Body of pancreas (tissue), 4 donors: Measurements from ENCODE around the gene WWTR1. TPM values are rescaled to one million over a fixed set of nuclear protein-coding genes. Genes with fewer than 3 reads are reported as not detected.
A peak's percentile ranks its signal among the peaks of the same experiment; 100 is the strongest.

Experiments
- ATAC-seq: fragments of 150-250 bp; one replicate; pipeline ENCODE4 v1.9.1; 2016
- DNase-seq, 4 donors: peaks; one replicate each; pipeline ENCODE4 v3.0.0-alpha.2; 2019
- H3K27ac ChIP-seq, 4 donors: fragments of 200-600 bp; sonication (generic); 1 replicate in 3 of 4; 2 replicates in 1 of 4; pipeline versions ENCODE4 v1.5.1 to v1.6.1; 2016 to 2019; ENCODE audit warnings: mild to moderate bottlenecking in 1 of 4, mixed read lengths in 1 of 4, moderate library complexity in 1 of 4
- H3K27me3 ChIP-seq, 2 donors: fragments of 200-600 bp; sonication (generic); one replicate each; pipeline ENCODE4 v1.6.0; 2016; ENCODE audit warnings: mild to moderate bottlenecking in 1 of 2
- H3K36me3 ChIP-seq, 2 donors: fragments of 200-600 bp; sonication (generic); replicated peaks in 1 of 2; 2 replicates each; pipeline ENCODE4 v1.5.1; 2016; ENCODE audit warnings: low read depth in 2 of 2; ENCODE audit not compliant: insufficient read depth in 1 of 2
- H3K4me1 ChIP-seq: fragments of 200-600 bp; sonication (generic); one replicate; pipeline ENCODE4 v1.6.0; 2016
- H3K4me3 ChIP-seq, 2 donors: fragments of 200-600 bp; sonication (generic); 1 replicate in 1 of 2; 2 replicates in 1 of 2; pipeline ENCODE4 v1.5.1; 2016 to 2019
- H3K9me3 ChIP-seq, 3 donors: fragments of 200-600 bp; sonication (generic); 1 replicate in 2 of 3; 2 replicates in 1 of 3; pipeline ENCODE4 v1.5.1; 2016
- CTCF ChIP-seq, 7 experiments: fragments of 450-650 bp in 4 of 7; fragments of 200-600 bp in 3 of 7; sonication (generic) in 3 of 7; IDR thresholded peaks; one replicate each; pipeline ENCODE4 v1.5.1; 2016 to 2019; ENCODE audit warnings: antibody characterized with exemption in 7 of 7
- POLR2A ChIP-seq, 3 donors: fragments of 450-650 bp; IDR thresholded peaks; one replicate each; pipeline ENCODE4 v1.6.1; 2016; ENCODE audit warnings: antibody characterized with exemption in 3 of 3, mild to moderate bottlenecking in 2 of 3
- WGBS, 2 donors: methylation state at CpG; one replicate each; pipeline ENCODE4 v1.1.5; 2017; 5-methylcytosine and 5-hydroxymethylcytosine counted together
- intact Hi-C: fragments of 100-400 bp; cut with DNase I; formaldehyde crosslinking; loops from one replicate; pipeline ENCODE4 v1.15.1; 2023
- total RNA-seq, 2 donors: library from RNA; depleted of rRNA; stranded (reverse); fragments of >200 nt; gene quantifications; one replicate each; pipeline ENCODE4 v1.1.0, GENCODE V29; 2016

WWTR1 gene
- total RNA-seq, 2 donors from 2014 or later: 46.2 to 64.3 TPM

- DNase-seq (no peak), ATAC-seq (no peak)
- TF ChIP-seq POLR2A (IDR thresholded peaks at IDR 0.05): no peak
- no peak for TF ChIP-seq CTCF (IDR thresholded peaks at IDR 0.05)
- WGBS, 2 donors: 63 to 64% methylated on average over 4 of the region's 4 CpGs
- Histone ChIP-seq H3K36me3 (no peaks in the 10 kb centered on the region), H3K9me3 (no peaks in the 10 kb centered on the region), H3K27me3 (no peaks in the 10 kb centered on the region), H3K4me3 (no peak overlapping the region), H3K4me1 (peaks cover 17% of the 10 kb centered on the region), H3K27ac (peak overlapping the region in 1 of 4 donors; percentile 36)
- intact Hi-C loops: no loop called here
Measured at GRCh38 chr3:149588909-149589308, 68.9 kb downstream of the WWTR1 start.

- intact Hi-C loops: no loop called here
- ATAC-seq (no peak), DNase-seq (no peak)
- Histone ChIP-seq H3K36me3 (no peaks in the 10 kb centered on the region), H3K4me3 (no peak overlapping the region), H3K4me1 (peaks cover 12% of the 10 kb centered on the region), H3K27me3 (no peaks in the 10 kb centered on the region), H3K9me3 (no peaks in the 10 kb centered on the region), H3K27ac (peak overlapping the region in 1 of 4 donors; percentile 3)
- WGBS, 2 donors: 55 to 56% methylated on average over 5 of the region's 5 CpGs
- TF ChIP-seq CTCF (IDR thresholded peaks at IDR 0.05): no peak
- TF ChIP-seq POLR2A (IDR thresholded peaks at IDR 0.05): no peak
Measured at GRCh38 chr3:149587383-149587782, 70.4 kb downstream of the WWTR1 start.

- WGBS, 2 donors: 56 to 81% methylated on average over 1 of the region's 1 CpG
- H3K36me3 ChIP-seq: no peaks in the 10 kb centered on the region
- peak overlapping the region in 1 of 4 donors; percentile 3 for H3K27ac ChIP-seq
- ATAC-seq: peak; percentile 20
- no peak overlapping the region for H3K4me3 ChIP-seq
- DNase-seq: no peak
- no peaks in the 10 kb centered on the region for H3K27me3 ChIP-seq
- H3K9me3 ChIP-seq: no peaks in the 10 kb centered on the region
- intact Hi-C loops: no loop called here
- TF ChIP-seq POLR2A (IDR thresholded peaks at IDR 0.05): no peak
- no peak for TF ChIP-seq CTCF (IDR thresholded peaks at IDR 0.05)
- peaks cover 17% of the 10 kb centered on the region for H3K4me1 ChIP-seq
Measured at GRCh38 chr3:149586871-149587270, 71.0 kb downstream of the WWTR1 start.

- no peak overlapping the region for H3K27ac ChIP-seq
- no peaks in the 10 kb centered on the region for H3K9me3 ChIP-seq
- H3K27me3 ChIP-seq: no peaks in the 10 kb centered on the region
- intact Hi-C loops: no loop called here
- no peak for TF ChIP-seq CTCF (IDR thresholded peaks at IDR 0.05)
- TF ChIP-seq POLR2A (IDR thresholded peaks at IDR 0.05): no peak
- no peaks in the 10 kb centered on the region for H3K36me3 ChIP-seq
- ATAC-seq (no peak), DNase-seq (no peak)
- H3K4me3 ChIP-seq: no peak overlapping the region
- peaks cover 30% of the 10 kb centered on the region for H3K4me1 ChIP-seq
- 56 to 74% methylated on average over 2 of the region's 2 CpGs for WGBS, 2 donors
Measured at GRCh38 chr3:149585401-149585726, 72.5 kb downstream of the WWTR1 start.

- WGBS, 2 donors: 77% methylated on average over 5 of the region's 5 CpGs
- ATAC-seq (no peak), DNase-seq (no peak)
- intact Hi-C loops: no loop called here
- no peak overlapping the region for H3K4me3 ChIP-seq
- H3K27me3 ChIP-seq: no peaks in the 10 kb centered on the region
- no peaks in the 10 kb centered on the region for H3K9me3 ChIP-seq
- peaks cover 32% of the 10 kb centered on the region for H3K4me1 ChIP-seq
- TF ChIP-seq CTCF (IDR thresholded peaks at IDR 0.05): no peak
- no peak for TF ChIP-seq POLR2A (IDR thresholded peaks at IDR 0.05)
- no peaks in the 10 kb centered on the region for H3K36me3 ChIP-seq
- H3K27ac ChIP-seq: peak overlapping the region in 1 of 4 donors; percentile 6
Measured at GRCh38 chr3:149583921-149584635, 73.7 kb downstream of the WWTR1 start.
